ENCODE data around the gene GAA.

DNA sequence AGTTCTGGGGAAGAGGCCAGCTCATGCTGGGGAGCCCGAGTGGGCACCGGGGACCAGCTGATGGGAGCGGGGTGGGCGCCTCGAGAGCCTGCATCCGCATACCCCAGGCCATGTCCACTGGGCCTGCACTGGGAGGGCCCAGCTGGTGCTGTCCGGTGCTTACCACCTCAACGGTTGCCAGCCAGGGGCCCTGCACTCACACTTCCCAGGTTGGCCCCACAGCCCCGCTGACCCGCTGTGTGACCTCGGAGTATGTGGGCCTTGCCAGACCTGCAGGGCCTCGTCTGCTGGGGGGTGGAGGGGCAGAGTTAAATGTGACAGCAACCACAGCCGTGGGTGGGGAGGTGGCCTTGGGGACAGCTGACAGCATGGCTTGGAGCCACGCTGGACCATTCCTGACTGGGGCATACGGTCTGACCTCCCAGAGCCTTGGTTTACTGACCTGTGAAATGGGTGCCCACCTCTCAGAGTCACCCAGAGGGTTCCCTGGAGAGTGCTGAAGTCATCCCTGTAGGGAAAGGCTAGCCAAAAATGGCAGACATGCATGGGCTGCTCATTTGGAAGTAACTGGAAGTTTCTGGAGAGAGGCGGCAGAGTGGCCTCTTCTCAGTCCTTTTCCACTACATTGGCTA lies 5.4 kb upstream of the GAA start:
- TF ChIP-seq, protein P1, sequence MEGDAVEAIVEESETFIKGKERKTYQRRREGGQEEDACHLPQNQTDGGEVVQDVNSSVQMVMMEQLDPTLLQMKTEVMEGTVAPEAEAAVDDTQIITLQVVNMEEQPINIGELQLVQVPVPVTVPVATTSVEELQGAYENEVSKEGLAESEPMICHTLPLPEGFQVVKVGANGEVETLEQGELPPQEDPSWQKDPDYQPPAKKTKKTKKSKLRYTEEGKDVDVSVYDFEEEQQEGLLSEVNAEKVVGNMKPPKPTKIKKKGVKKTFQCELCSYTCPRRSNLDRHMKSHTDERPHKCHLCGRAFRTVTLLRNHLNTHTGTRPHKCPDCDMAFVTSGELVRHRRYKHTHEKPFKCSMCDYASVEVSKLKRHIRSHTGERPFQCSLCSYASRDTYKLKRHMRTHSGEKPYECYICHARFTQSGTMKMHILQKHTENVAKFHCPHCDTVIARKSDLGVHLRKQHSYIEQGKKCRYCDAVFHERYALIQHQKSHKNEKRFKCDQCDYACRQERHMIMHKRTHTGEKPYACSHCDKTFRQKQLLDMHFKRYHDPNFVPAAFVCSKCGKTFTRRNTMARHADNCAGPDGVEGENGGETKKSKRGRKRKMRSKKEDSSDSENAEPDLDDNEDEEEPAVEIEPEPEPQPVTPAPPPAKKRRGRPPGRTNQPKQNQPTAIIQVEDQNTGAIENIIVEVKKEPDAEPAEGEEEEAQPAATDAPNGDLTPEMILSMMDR (IDR thresholded peaks at IDR 0.05; ENCODE audit: insufficient read depth, low read length, poor library complexity, severe bottlenecking) = no peak
- no peak for TF ChIP-seq EZH2phosphoT487 (conservative IDR thresholded peaks at IDR 0.05; ENCODE audit: low read length)
